GM11168 (cell line): Measurements from ENCODE around the gene CHRNA3.

Experiments
- in situ Hi-C: fragments of 300-500 bp; cut with MboI; formaldehyde crosslinking; loops from one replicate; pipeline ENCODE4 v1.12.0; 2022; ENCODE audit warnings: low sequenced_read_pairs; ENCODE audit not compliant: unreplicated experiment

Gene CHRNA3

DNA sequence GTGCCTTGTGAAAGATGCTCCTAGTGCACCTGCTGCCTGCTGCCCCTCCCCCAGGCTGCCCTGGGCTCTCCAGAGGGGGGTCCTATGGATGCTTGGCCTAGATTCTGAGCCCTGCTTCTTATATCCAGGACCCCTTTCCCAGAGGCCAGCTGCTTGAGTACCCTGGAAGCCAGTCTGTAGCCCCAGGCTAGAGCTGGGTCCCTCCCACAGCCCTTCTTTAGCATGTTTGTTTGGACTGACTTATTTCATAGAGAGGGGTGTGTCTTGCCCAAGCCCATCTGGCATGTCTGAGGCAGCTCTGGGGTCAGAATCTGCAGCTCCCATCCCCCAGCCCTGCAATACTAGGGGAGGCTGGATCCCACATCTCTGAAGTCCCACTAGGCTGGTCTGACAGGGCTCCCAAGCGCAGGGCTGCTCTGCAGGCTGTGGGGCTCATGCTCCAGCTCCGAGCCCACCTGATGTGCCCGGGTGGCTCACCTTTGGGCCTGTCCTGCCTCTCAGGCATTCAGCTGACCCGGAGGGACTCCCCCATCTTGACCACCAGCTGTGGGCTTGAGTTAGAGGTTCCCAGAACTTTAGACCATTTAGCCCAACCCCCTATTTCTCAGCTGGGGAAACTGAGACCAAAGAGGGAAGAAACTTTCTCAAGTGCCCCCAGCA, 17.1 kb upstream of the CHRNA3 start:
- in situ Hi-C loops: no loop called here

- in situ Hi-C loops: no loop called here
Observed at GRCh38 chr15:78636378-78636859, 15.6 kb upstream of the CHRNA3 start.

DNA sequence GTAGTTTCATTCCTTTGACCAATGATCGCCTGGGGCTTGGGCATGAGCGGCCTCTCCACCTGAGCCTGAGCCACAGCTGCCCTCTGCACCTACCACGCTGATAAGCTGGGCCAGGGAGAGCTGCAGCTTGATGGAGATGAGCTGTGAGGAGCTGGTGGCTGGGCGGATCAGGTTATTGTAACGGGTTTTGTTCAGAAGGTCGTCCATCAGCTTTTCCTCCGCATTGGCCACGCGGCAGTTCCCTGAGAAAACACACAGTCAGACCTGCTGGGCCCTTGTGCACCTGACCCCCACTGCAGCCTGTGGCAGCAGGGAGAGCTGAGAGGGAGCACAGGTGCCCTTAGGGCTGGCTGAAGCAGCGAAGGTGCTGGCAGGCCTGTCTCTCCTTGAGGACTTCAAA, 14.6 kb upstream of the CHRNA3 start:
- in situ Hi-C loops: no loop called here

DNA sequence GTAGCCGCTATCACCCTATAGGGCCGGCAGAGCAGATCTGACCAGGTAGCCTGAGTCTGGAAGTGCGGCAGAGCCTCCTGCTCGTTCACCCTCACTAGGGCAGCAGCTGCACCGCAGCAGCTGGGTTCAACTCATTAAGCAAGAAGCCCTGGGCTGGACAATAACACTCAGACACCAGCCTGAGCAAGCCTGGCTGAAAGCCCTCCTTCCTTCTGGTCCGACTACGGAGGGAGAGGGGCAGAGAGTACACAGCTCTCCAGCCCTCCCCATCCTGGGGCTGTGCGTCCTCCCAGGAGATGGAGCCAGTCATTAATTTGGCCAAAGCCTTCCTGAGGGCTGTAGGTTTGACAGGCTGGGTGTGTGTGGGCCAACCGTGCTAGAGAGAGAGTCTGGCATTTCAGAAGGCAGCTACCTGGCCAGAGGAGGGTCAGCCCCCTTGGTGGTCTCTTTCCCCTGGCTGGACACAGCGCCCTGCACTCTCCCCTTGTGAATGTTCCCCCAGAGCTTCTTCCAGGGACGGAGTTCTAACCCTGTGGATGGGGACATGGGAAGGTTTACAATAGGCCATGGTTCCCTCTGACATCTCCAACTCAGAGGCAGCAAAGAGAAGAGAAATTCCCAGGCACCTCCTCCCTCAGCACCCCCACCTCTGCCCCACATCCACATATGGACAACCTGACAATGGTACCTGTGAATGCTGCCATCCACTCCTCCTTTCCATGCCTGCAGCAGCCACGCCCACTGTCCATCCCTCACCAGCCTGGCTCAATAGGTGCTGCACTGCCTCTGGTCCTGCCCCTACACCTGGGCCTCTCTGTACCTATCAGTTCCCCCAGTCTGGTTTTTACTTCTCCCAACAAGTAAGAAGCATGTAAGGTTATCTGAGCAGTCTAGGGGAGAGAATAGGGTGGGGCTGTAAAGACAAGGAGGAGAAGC, 13.7 kb upstream of the CHRNA3 start:
- in situ Hi-C loops: no loop called here

DNA sequence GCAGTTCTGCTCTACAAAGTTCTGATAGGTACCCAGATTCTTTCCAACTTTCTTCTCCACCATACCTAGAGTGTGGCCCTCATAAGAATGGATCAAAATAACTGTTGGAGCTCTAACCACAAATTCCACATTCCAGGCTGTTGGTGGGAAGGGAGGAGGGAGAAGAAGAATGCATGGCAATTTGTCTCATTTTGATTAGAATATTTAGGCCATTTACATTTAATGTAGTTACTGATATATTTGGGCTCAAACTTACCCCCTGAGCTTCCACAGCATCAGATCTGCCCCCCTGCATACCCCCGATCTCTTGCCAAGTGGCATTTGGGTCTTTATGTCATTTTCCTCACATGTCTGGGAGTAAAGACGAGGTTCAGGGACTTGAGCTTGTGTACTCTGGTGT, 12.6 kb upstream of the CHRNA3 start:
- in situ Hi-C loops: no loop called here

- in situ Hi-C loops: no loop called here
Observed at GRCh38 chr15:78630886-78631633, 10.3 kb upstream of the CHRNA3 start.

- in situ Hi-C loops: loop anchor here (5.0 kb wide), 1 partner anchor 78 kb away; no protein-coding TSS in a partner anchor
Observed at GRCh38 chr15:78629716-78630065, 8.9 kb upstream of the CHRNA3 start.

- in situ Hi-C loops: loop anchor here (5.0 kb wide), 1 partner anchor 78 kb away; no protein-coding TSS in a partner anchor
Observed at GRCh38 chr15:78629031-78629715, 8.4 kb upstream of the CHRNA3 start.

GRCh38 chr15:78628227-78628626, 7.4 kb upstream of the CHRNA3 start:
- in situ Hi-C loops: loop anchor here (5.0 kb wide), 1 partner anchor 79 kb away; no protein-coding TSS in a partner anchor

DNA sequence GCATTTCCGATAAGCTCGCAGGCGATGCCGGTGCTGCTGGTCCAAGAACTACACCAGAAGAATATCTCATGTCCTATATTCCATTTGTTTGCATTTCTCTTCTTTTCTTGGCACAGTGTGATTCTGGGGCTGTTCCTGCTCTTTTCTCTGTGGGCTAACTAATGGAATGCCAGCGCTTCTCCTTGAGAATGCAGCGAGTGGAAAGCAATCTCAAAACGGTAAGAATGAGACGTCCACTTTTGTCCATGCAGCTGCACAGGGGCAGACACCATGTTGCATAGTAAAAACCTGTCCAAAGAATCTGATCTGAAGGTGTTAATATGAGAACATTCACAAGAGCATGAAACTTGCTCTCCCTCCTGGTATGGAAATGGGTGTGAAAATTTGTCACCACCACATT, 6.6 kb upstream of the CHRNA3 start:
- in situ Hi-C loops: loop anchor here (5.0 kb wide), 1 partner anchor 80 kb away; no protein-coding TSS in a partner anchor

DNA sequence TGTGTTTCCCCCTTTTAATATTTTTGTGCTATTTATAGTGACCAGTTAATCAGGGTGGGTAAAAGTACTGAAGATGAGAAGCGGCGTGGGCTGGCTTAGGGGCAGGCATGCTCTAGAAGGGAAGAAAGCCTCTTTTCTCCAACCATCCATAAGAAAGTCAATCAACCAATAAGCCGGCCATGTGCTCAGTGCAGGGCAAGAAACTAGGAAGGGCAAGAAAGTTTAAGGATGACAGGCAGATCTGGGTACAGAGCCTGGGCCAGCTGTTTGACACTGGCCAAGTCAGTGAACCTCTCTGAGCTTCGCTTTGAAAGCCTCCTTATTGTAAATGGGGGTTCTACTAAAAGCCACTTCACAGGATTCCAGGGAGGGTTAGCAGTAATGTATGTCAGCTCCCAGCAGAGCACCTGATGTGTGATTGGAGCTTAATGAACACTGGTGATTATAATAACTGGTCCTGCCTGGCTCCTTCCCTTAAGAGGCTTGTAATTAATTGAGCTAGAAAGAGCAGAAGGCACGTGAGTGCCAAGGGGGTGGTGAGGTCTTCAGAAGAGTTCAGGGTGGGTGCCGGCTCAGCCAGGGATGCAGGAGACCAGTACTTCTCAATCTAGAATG, 5.7 kb upstream of the CHRNA3 start:
- in situ Hi-C loops: loop anchor here (5.0 kb wide), 1 partner anchor 81 kb away; no protein-coding TSS in a partner anchor

DNA sequence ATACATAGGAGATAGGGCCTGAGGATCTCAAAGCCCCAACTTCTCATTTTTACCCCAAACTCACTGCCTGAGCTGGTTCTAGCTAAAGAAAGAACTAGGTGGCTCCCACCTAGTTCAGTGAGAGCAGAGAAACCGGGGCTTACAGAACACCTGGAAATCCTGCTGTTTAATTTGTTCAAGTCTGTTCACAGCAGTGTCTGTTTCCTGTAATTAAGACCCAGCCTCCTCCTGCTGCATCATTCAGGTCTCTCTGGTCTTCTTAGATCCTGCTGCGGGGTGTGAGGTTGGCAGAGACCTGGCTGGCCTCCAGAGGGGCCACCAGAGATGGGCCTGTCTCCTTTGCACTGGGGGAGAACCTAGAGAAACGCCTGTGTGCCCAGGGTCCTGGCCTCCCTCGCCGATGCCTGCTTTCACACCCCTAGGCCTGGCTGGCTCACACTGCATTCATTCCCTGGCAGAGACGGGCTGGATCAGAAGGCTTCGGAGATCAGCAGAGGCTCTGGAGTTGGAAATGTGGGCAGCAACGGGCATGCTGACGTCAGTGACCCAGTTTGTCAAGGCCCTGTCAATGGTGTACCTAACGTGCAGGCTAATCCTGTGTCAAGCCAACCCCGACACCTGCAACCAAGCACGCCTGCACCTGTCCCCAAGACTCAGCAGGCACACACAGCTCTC, 4.9 kb upstream of the CHRNA3 start:
- in situ Hi-C loops: loop anchor here (5.0 kb wide), 1 partner anchor 82 kb away; no protein-coding TSS in a partner anchor

- in situ Hi-C loops: loop anchor here (5.0 kb wide), 1 partner anchor 82 kb away; no protein-coding TSS in a partner anchor
Observed at GRCh38 chr15:78624651-78625590, 4.1 kb upstream of the CHRNA3 start.

GRCh38 chr15:78623786-78624497, 3.1 kb upstream of the CHRNA3 start:
- in situ Hi-C loops: no loop called here

GRCh38 chr15:78621810-78622402, 1.1 kb upstream of the CHRNA3 start:
- in situ Hi-C loops: no loop called here

GRCh38 chr15:78620021-78620526, 722 bp downstream of the CHRNA3 start:
- in situ Hi-C loops: no loop called here
